GM12878 (cell line): ENCODE data around the gene KLK2. TPM values are rescaled to one million over a fixed set of nuclear protein-coding genes. Genes with fewer than 3 reads are reported as not detected.

Experiments used
- BCL3 ChIP-seq: IDR thresholded peaks from 2 replicates; pipeline ENCODE4 v1.6.1; 2011; ENCODE audit warnings: borderline replicate concordance, low read depth, mild to moderate bottlenecking, moderate library complexity, low read length; ENCODE audit not compliant: insufficient read depth, poor library complexity, severe bottlenecking
- CBFB ChIP-seq: IDR thresholded peaks from 2 replicates; pipeline ENCODE4 v1.6.1; 2016; ENCODE audit warnings: antibody characterized with exemption, low read depth
- CBX5 ChIP-seq: sonication (generic); IDR thresholded peaks from 2 replicates; pipeline ENCODE4 v1.6.1; 2016; ENCODE audit warnings: low read depth, moderate library complexity, mild to moderate bottlenecking, inconsistent platforms
- EED ChIP-seq: sonication (generic); IDR thresholded peaks from 2 replicates; pipeline ENCODE4 v1.6.1; 2016; ENCODE audit warnings: antibody characterized with exemption, low read depth
- IKZF1 ChIP-seq: fragments of 450-650 bp; conservative IDR thresholded peaks from 2 replicates; pipeline ENCODE4 v1.6.1; 2017; ENCODE audit warnings: antibody characterized with exemption, mild to moderate bottlenecking
- IRF3 ChIP-seq: fragments of 450-650 bp; IDR thresholded peaks from 2 replicates; pipeline ENCODE4 v1.6.1; 2014; ENCODE audit warnings: mild to moderate bottlenecking
- PAX8 ChIP-seq: fragments of 450-650 bp; IDR thresholded peaks from 2 replicates; pipeline ENCODE4 v1.6.1; 2017; ENCODE audit warnings: mild to moderate bottlenecking, moderate library complexity
- RAD51 ChIP-seq: fragments of 450-650 bp; IDR thresholded peaks from 2 replicates; pipeline ENCODE4 v1.6.1; 2016; ENCODE audit warnings: moderate library complexity, mild to moderate bottlenecking, inconsistent platforms
- RFX5 ChIP-seq: IDR thresholded peaks from 2 replicates; pipeline ENCODE4 v1.6.1; 2011; ENCODE audit warnings: low read depth, low read length, improper control_type of control experiment
- STAT1 ChIP-seq: fragments of 450-650 bp; conservative IDR thresholded peaks from 2 replicates; pipeline ENCODE4 v1.6.1; 2014; ENCODE audit warnings: antibody characterized with exemption, mild to moderate bottlenecking
- YY1 ChIP-seq: IDR thresholded peaks from 2 replicates; pipeline ENCODE4 v1.6.1; 2011; ENCODE audit warnings: low read depth, mild to moderate bottlenecking, low read length
- ZBTB33 ChIP-seq: fragments of 450-650 bp; IDR thresholded peaks from 2 replicates; pipeline ENCODE4 v1.6.1; 2017; ENCODE audit warnings: mild to moderate bottlenecking
- ZNF217 ChIP-seq: fragments of 450-650 bp; IDR thresholded peaks from 2 replicates; pipeline ENCODE4 v1.6.1; 2017; ENCODE audit warnings: antibody characterized with exemption, mild to moderate bottlenecking
- polyA plus RNA-seq, 11 experiments: library from polyadenylated mRNA; depleted of rRNA in 4 of 11; unstranded in 6 of 11; stranded (reverse) in 5 of 11; fragments of >200 nt; fragmentation: Nextera tagmentation in 4 of 11; fragmentation: Illumina TruSeq in 1 of 11; extraction: Ambion mirVana in 4 of 11; extraction: Trizol in 1 of 11; gene quantifications; 1 replicate in 1 of 11; 2 replicates in 10 of 11; pipeline versions ENCODE4 v1.2.1 to v1.2.3, GENCODE V29; 2011 to 2016; ENCODE audit warnings: inconsistent platforms in 2 of 11, missing spikeins in 2 of 11, low read depth in 1 of 11
- total RNA-seq, 4 experiments: library from RNA; depleted of rRNA in 3 of 4; stranded (reverse); fragments of >200 nt in 3 of 4; fragmentation: Illumina TruSeq in 1 of 4; extraction: Trizol in 1 of 4; gene quantifications; 2 replicates each; pipeline versions ENCODE4 v1.2.1 to v1.2.3, GENCODE V29; 2013 to 2021

Gene KLK2
- total and polyA plus RNA-seq, 10 of the 15 experiments (the other 5 are each of a cell fraction or from before 2014, with no cell fraction given) = 0.19 to 3.1 (median 1.2) TPM

- TF ChIP-seq BCL3 (peak; percentile 58), YY1 (no peak), CBX5 (no peak), RFX5 (no peak), RAD51 (peak; percentile 99), EED (peak; percentile 86), PAX8 (peak; percentile 98), IKZF1 (peak; percentile 94), CBFB (peak; percentile 96), ZNF217 (no peak), IRF3 (no peak), ZBTB33 (no peak), STAT1 (no peak)
These were observed 23.5 kb downstream of the KLK2 start (continued) for GRCh38 chr19:50896591-50897190.
